ENCODE data around the gene PITX1.

GRCh38 chr5:135040034-135040332 lies 6.0 kb upstream of the PITX1 start:
- TF ChIP-seq CTCF (IDR thresholded peaks at IDR 0.05; ENCODE audit: insufficient read depth, low read length, poor library complexity, severe bottlenecking) (no peak), EZH2phosphoT487 (conservative IDR thresholded peaks at IDR 0.05; ENCODE audit: low read length) (no peak)
